NT2/D1 (cell line): ENCODE data around the gene STXBP1.

Source experiments
- SUZ12 ChIP-seq: IDR thresholded peaks from 2 replicates; pipeline ENCODE4 v1.6.1; 2011; ENCODE audit not compliant: insufficient read length, insufficient read depth; ENCODE audit errors: extremely low read depth
- YY1 ChIP-seq: IDR thresholded peaks from 2 replicates; pipeline ENCODE4 v1.6.1; 2011; ENCODE audit not compliant: insufficient read length, insufficient read depth
- ZNF274 ChIP-seq: IDR thresholded peaks from 2 replicates; pipeline ENCODE4 v1.6.1; 2011; ENCODE audit warnings: mild to moderate bottlenecking, low read depth, low read length

DNA sequence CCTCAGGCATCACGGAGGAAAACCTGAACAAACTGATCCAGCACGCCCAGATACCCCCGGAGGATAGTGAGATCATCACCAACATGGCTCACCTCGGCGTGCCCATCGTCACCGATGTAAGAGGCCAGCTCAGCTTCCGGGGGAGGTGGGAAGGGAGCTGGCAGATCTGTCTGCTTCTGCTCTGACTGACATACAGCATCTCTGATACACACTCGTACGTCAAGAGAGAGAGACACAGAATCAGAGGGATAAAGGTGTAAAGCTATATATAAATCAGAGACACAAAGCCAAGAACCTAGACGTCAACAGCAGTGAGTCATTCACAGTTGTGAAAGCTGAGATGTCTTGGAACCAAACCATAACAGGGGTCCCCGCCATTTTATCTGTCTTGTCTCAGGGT, 64.6 kb downstream of the STXBP1 start:
- no peak for TF ChIP-seq ZNF274
- no peak for TF ChIP-seq SUZ12
- TF ChIP-seq YY1, result no peak
